OCI-M1 (cell line): ENCODE measurements around the gene ADCY6.
A peak's percentile ranks its signal among the peaks of the same experiment; 100 is the strongest.

Experiments
- DNase-seq: peaks from one replicate; lab custom pipeline; 2025; lab: John Stamatoyannopoulos, UW

Gene ADCY6

DNA sequence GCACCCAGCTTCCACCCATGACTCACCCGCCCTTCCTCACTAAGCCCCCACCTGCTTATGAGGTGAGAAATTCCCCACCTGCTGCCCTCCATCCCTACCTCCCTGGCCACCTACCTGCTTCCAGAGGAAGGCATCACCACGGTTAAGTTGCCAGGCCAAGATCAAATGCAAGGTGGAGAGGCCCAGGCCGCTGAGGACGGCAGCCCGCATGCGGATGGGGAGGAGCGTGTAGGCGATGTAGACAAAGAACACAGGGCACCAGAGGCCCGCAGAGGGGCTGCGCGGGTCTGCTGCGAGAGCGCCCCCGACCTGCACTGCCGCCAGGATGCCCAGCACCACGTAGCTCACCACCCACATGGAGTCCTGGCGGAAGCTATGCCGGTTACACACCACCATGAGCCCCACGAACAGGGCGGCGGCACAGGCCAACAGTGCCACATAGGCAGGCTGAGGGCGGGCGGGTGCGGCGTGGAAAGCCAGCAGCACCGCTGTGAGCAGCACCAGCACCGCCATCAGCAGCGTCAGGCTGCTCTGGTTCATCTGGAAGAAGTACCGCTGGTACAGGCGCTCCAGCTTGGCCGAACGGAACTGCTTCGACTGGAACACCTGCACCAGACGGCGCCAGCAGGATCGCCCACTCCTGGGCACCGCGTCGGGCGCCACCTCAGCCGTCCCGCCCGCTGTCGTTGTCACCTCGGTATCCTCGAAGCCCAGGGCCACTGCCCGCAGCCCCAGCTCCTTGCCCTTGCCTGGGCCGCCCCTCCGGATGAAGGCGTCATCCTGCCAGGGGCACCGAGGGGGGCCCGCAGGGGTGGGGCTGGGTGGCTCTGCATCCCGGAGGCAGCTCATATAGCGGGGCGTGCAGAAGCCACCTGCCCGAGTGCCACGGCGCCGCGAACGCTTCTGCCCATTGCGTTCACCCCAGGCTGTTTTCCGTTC is 6.2 kb downstream of the ADCY6 start:
- DNase-seq, result no peak

DNA sequence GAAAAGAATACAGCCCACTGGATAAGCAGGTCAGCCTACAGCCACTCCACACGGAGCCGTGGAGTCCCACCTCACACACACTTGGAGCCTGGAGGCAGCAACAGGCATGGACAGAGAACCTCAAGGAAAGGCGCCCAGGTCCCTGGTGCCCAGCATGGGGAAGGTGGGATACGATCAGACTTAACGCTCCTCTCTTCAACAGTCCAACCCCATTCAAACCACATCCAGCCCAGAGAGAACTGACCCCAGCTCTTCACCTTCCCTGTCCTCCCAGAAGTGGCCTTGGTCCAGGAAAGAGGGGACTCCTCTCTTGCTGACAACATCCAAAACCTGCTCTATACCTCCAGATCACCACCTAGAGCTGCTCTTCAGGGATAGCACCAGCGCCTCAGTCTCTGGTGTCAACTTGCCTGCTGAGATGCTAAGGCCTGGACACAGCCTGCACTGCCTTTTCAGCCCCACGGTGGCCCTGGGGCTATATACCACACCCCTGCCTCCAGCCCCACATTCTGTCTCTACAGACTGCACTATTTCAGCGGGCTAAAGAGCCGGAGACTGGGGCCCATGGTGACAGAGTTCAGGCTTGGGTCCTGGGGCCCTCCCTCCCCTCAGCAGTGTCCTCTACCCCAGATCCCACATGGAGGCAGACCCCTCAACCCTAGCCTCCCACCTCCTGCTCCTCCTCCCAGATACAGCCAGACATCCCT is 7.0 kb downstream of the ADCY6 start:
- DNase-seq, result no peak

GRCh38 chr12:48780381-48781025 is 8.4 kb downstream of the ADCY6 start:
- DNase-seq, result no peak

- peak; percentile 78 for DNase-seq
Observed at GRCh38 chr12:48779869-48780268, 9.0 kb downstream of the ADCY6 start.

- no peak for DNase-seq
Observed at GRCh38 chr12:48777501-48778400, 11.1 kb downstream of the ADCY6 start.

GRCh38 chr12:48776956-48777355 is 11.9 kb downstream of the ADCY6 start:
- DNase-seq, result no peak

DNA sequence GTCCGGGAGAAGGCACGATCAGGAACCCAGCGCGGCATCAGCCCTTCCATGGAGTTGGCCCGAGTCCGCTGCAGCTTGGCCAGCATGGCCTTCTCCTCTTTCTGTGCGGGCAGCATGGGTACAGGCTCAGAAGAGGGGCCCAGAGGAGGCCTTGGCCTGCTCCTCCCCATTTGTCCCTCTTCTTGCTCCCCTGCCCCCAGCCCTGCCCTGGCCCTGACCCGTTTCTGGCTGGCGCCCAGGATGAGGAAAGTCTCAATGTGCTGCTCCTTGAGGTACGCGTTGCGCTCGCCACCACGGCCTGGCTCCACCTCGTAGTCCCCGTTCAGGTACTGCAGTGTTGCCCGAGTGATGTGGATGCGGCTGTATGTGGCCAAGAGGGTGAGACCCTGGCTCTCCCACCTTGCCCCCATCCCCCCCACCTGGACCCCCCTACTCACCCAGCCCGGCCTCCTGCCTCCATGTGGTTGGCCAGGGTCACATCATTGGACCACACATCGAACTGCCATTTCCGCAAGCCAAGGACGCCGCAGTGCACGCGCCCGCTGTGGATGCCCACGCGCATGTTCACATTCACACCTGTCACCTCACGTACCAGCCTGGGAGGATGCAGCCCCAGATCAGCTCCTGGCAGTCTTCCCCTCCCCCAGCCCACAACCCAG is 12.8 kb downstream of the ADCY6 start:
- DNase-seq, result no peak

DNA sequence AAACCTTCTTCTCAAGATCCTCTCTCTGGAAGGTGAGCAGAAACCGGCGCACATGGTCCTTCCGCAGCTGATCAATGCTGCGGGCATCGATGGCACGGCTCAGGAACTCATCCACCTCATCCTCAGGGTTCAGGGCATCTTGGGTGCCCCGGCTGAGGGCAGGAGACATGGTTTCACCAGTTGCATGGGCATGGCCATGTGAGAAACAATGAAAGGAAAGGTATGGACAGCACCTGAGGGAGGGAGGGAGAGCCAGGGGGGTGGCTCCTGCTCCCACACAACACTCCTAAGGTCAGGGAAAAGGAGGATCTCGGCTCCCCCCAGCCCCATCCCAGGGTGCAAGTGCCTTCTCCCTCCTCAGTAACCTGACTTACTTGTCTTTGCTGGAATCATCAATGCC is 13.6 kb downstream of the ADCY6 start:
- DNase-seq, result no peak

GRCh38 chr12:48774516-48774915 is 14.4 kb downstream of the ADCY6 start:
- no peak for DNase-seq

GRCh38 chr12:48773686-48774085 is 15.2 kb downstream of the ADCY6 start:
- DNase-seq, result no peak

DNA sequence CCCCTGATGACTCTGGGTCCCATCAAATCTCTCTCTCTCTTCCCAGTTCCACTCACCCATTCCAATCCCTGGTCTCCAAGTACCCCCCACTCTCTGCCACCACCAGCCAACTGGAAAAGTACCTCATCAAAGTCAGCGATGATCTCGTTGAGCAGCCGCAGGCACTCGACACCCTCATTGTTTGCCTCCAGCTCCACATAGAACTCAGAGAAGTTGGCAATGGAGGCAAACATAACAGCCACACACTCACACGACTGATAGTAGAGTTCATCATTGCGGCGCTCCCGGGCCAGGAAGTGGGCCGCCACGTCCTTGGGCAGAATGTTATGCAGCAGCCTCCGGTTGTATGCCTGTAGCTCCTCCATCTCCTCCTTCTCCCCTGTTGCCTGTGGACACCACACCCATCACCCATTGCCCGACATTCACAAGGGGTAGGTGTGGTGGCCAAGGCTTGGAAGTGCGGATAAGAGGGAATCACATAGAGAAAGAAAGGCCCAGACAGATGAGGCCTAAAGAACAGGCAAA is 17.2 kb downstream of the ADCY6 start:
- DNase-seq, result no peak

- no peak for DNase-seq
Observed at GRCh38 chr12:48770756-48771155, 18.1 kb downstream of the ADCY6 start.

GRCh38 chr12:48768736-48769135 is 20.2 kb downstream of the ADCY6 start:
- no peak for DNase-seq

DNA sequence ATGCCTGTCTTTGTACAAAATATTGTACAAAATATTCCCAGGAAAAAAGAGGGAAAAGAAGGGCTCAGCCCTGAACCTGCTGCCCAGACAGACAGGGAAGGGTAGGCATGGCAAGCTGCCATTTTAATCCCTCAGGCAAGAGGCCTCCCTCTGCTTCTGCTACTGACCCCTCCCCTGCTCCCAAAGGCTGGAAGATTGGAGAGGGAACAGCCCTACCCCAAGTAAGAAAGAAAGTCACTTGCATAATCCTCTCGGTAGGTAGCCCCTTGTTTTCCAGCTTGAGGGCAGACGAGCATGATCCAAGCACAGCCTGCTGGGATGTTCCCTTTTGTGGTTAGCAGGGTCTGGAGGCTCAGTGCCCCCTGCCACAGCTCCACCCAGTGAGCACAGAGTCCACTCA is 20.7 kb downstream of the ADCY6 start:
- no peak for DNase-seq

DNA sequence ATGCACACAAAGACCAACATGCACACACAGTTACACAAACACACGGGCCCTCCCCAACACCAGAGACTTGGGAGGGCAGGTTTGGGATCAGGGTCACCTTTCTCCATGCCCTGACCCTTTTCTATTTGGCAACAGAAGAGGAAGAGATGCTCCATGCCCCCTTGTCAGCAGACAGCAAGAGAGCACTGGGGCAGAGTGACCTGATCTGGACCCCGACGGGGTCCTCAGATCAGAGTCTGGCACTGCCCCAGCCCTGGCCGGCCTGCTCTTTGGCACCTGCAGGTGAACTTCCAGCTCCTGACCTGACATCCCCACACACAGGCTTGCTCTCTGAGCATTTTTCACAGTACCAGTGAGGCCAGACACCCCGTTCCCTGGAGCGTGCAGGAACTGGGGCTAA is 21.4 kb downstream of the ADCY6 start:
- no peak for DNase-seq

- no peak for DNase-seq
Observed at GRCh38 chr12:48767047-48767446, 21.8 kb downstream of the ADCY6 start.

DNA sequence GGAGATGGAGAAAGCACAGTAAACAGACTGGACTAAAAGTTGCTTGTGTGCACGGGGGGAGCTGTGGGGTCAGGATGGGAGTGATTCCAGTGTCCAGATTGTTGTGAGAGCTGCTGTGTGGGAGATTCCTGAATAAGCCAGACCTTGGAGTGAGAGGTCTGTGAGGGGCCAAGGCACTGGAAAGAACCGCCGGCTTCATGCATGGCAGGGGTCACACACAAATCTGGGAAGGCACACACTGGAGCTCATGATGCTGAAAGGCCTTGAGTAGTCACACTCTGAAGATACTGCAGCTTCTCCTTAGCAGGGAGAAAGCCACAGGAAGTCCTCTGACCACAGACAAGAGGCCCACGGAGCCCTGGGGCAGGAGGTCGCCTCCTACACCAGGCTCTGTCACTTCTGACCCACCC is 23.1 kb downstream of the ADCY6 start:
- DNase-seq, result peak; percentile 74

- no peak for DNase-seq
Observed at GRCh38 chr12:48764521-48764920, 24.4 kb downstream of the ADCY6 start.

- DNase-seq, result no peak
Observed at GRCh38 chr12:48758737-48759136, 30.2 kb downstream of the ADCY6 start.

DNA sequence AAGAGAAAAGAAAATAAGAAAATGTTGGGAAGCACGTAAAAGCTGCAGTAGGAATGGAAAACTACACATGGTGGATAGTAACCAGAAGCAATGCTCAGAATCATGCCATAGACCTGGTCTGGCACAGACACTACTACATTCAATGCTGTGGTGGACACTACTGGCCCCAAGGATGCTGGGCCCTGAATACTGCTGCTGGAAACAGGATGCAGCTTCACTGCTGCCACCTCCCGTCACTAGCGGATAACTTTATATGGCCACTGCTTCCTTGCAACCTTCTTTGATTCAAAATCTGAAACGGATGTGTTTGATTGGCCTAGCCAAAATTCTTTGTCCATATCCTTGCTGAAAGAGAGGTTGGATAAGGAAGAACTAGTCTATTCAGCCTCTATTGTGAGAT is 30.7 kb downstream of the ADCY6 start:
- DNase-seq, result no peak

- DNase-seq, result no peak
Observed at GRCh38 chr12:48750769-48751356, 38.0 kb downstream of the ADCY6 start.
